ENCODE measurements around the gene BTF3. TPM values are rescaled to one million over a fixed set of nuclear protein-coding genes. Genes with fewer than 3 reads are reported as not detected.

Gene BTF3
- total RNA-seq, 1 experiment from 2014 or later: 861 TPM

DNA sequence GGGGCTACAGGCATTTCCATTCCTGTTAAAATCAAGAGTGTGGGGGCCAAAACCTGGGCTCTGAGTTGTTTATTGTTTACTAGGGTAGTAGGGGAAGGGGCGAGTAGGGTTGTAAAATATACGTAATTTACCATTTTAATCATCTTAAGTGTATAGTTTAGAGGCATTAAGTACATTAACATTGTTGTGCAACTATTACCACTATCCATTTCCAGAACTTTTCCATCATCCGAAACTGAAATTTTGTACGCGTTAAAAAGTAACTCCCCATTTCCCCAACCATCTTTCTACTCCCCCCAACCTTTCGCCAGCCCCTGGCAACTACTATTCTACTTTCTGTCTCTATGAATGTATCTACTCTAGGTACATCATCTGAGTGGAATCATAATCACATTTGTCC is 46.0 kb upstream of the BTF3 start:
- Histone ChIP-seq H3K14ac (ENCODE audit: insufficient read depth, low read length) (no peak overlapping the region), H3K79me2 (ENCODE audit: insufficient read depth, low read length) (no peaks in the 10 kb centered on the region), H2BK20ac (ENCODE audit: low read depth, low read length, poor library complexity, severe bottlenecking) (no peak overlapping the region), H3K27ac (ENCODE audit: insufficient read length, low read depth, low read length) (no peak overlapping the region), H2BK120ac (ENCODE audit: low read depth, low read length, poor library complexity, severe bottlenecking) (no peak overlapping the region), H2AFZ (ENCODE audit: low read length) (no peak overlapping the region), H3K79me1 (ENCODE audit: insufficient read depth, low read depth, low read length, poor library complexity, severe bottlenecking) (no peaks in the 10 kb centered on the region), H4K91ac (ENCODE audit: insufficient read length, low read depth, low read length) (no peak overlapping the region), H4K8ac (replicated peaks; ENCODE audit: insufficient read length, low read depth, low read length) (no peak overlapping the region), H3K4me2 (ENCODE audit: insufficient read depth, insufficient read length, low read length) (peak overlapping the region; percentile 76), H3K4me1 (ENCODE audit: insufficient read depth, low read length) (no peaks in the 10 kb centered on the region; the same call in 1 of the 2 replicates), H2BK12ac (ENCODE audit: insufficient read length, low read depth, low read length) (no peak overlapping the region), H3K18ac (ENCODE audit: insufficient read length, low read depth, low read length) (no peak overlapping the region), H2BK15ac (ENCODE audit: low read depth, low read length) (no peak overlapping the region), H4K20me1 (ENCODE audit: control insufficient read depth, insufficient read depth, insufficient read length) (no peaks in the 10 kb centered on the region), H3K56ac (ENCODE audit: insufficient read length, low read depth, low read length) (no peak overlapping the region), H3K23ac (ENCODE audit: insufficient read length, low read depth, low read length) (no peak overlapping the region), H3K4ac (ENCODE audit: low read depth, low read length) (no peak overlapping the region), H2BK5ac (ENCODE audit: insufficient read length, low read length) (no peak overlapping the region), H3K27me3 (ENCODE audit: insufficient read depth, low read length) (peaks cover 52% of the 10 kb centered on the region), H3K9ac (ENCODE audit: extremely low read depth, insufficient read length, low read length) (no peak overlapping the region), H3K9me3 (ENCODE audit: control insufficient read depth, low read depth, low read length) (no peaks in the 10 kb centered on the region), H3T11ph (ENCODE audit: low read length) (no peak overlapping the region), H3K23me2 (ENCODE audit: insufficient read length, low read depth, low read length, poor library complexity, severe bottlenecking) (peaks cover 13% of the 10 kb centered on the region), H2AK5ac (ENCODE audit: insufficient read length, low read length) (no peak overlapping the region), H4K5ac (ENCODE audit: insufficient read length, low read depth, low read length) (no peak overlapping the region)
- Mint-ChIP-seq H3K27ac (no peak overlapping the region), H3K36me3 (ENCODE audit: insufficient read depth in 1 of 3, low read depth in 3 of 3) (peaks cover 0 to 3% (median 0%) of the 10 kb centered on the region in 3 experiments; a peak in 2 of 7 replicates), H3K4me3 (peak overlapping the region; percentile 24 to 52; a peak in 4 of 5 replicates), H3K9me3 (peaks cover 0 to 8% of the 10 kb centered on the region in 2 experiments; a peak in 1 of 5 replicates), H3K27me3 (ENCODE audit: low read depth) (peaks cover 67% of the 10 kb centered on the region), H3K4me1 (peaks cover 16 to 27% of the 10 kb centered on the region in 2 experiments)
- 100% methylated on average over 3 of the region's 6 CpGs for WGBS (ENCODE audit: extremely low coverage, insufficient read length, low lambda C conversion rate)
- no peak for DNase-seq
- TF ChIP-seq, protein P1, sequence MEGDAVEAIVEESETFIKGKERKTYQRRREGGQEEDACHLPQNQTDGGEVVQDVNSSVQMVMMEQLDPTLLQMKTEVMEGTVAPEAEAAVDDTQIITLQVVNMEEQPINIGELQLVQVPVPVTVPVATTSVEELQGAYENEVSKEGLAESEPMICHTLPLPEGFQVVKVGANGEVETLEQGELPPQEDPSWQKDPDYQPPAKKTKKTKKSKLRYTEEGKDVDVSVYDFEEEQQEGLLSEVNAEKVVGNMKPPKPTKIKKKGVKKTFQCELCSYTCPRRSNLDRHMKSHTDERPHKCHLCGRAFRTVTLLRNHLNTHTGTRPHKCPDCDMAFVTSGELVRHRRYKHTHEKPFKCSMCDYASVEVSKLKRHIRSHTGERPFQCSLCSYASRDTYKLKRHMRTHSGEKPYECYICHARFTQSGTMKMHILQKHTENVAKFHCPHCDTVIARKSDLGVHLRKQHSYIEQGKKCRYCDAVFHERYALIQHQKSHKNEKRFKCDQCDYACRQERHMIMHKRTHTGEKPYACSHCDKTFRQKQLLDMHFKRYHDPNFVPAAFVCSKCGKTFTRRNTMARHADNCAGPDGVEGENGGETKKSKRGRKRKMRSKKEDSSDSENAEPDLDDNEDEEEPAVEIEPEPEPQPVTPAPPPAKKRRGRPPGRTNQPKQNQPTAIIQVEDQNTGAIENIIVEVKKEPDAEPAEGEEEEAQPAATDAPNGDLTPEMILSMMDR (conservative IDR thresholded peaks at IDR 0.05): no peak

Measured in H9 (cell line).